MM.1S (cell line): ENCODE data around the gene RGS7.

Source experiments
- EZH2 ChIP-seq: fragments of 300-600 bp; sonication (generic); optimal IDR thresholded peaks from 2 replicates; pipeline ENCODE3; 2017; ENCODE audit warnings: low read depth, mild to moderate bottlenecking, antibody characterized with exemption, low read length, mixed read lengths
- EZH2phosphoT487 ChIP-seq: fragments of 300-600 bp; sonication (generic); IDR thresholded peaks from 2 replicates; pipeline ENCODE4 v1.6.1; 2018; ENCODE audit warnings: antibody characterized with exemption, low read length
- TF ChIP-seq, protein P1 (sequence below): fragments of 300-600 bp; sonication (generic); IDR thresholded peaks from 2 replicates; pipeline ENCODE4 v1.5.1; 2016; ENCODE audit warnings: antibody characterized with exemption, low read length, mixed read lengths

DNA sequence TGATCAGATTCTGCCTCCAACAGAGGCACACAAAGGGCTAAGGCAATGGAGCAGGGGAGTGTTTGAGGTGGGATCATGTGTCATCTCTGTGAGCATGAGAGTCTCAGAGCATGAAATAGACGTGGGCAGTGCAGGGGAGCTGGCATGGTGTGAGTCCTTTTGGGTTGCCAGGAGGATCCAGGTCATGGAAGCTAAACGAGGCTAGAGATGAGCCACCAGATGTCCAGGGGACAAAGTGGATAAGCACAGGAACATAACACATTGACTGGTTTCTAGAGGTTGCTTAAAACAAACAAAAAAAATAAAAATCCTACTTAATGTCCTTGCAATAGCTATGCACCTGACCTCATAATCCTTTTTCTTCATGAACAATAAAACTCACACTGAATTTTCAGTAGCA is 490.3 kb downstream of the RGS7 start:
- TF ChIP-seq EZH2 (no peak), EZH2phosphoT487 (no peak)
- TF ChIP-seq, protein P1, sequence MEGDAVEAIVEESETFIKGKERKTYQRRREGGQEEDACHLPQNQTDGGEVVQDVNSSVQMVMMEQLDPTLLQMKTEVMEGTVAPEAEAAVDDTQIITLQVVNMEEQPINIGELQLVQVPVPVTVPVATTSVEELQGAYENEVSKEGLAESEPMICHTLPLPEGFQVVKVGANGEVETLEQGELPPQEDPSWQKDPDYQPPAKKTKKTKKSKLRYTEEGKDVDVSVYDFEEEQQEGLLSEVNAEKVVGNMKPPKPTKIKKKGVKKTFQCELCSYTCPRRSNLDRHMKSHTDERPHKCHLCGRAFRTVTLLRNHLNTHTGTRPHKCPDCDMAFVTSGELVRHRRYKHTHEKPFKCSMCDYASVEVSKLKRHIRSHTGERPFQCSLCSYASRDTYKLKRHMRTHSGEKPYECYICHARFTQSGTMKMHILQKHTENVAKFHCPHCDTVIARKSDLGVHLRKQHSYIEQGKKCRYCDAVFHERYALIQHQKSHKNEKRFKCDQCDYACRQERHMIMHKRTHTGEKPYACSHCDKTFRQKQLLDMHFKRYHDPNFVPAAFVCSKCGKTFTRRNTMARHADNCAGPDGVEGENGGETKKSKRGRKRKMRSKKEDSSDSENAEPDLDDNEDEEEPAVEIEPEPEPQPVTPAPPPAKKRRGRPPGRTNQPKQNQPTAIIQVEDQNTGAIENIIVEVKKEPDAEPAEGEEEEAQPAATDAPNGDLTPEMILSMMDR, result no peak
